HL-60 (cell line): ENCODE results near the gene SRMS.

Source experiments
- CTCF ChIP-seq: IDR thresholded peaks from one replicate; pipeline ENCODE4 v1.5.1; 2011; ENCODE audit warnings: low read length, control low read depth, inconsistent platforms; ENCODE audit not compliant: insufficient read depth
- GABPA ChIP-seq: IDR thresholded peaks from 2 replicates; pipeline ENCODE4 v1.6.1; 2012; ENCODE audit warnings: low read depth
- POLR2AphosphoS5 ChIP-seq: IDR thresholded peaks from 2 replicates; pipeline ENCODE4 v1.6.1; 2012; ENCODE audit warnings: low read depth
- REST ChIP-seq: IDR thresholded peaks from 2 replicates; pipeline ENCODE4 v1.6.1; 2012; ENCODE audit warnings: low read depth; ENCODE audit not compliant: insufficient replicate concordance
- SPI1 ChIP-seq: IDR thresholded peaks from 2 replicates; pipeline ENCODE4 v1.6.1; 2012; ENCODE audit warnings: low read depth, mild to moderate bottlenecking, borderline replicate concordance

- no peak for TF ChIP-seq CTCF
- TF ChIP-seq REST, result no peak
- TF ChIP-seq POLR2AphosphoS5, result no peak
- no peak for TF ChIP-seq SPI1
- TF ChIP-seq GABPA, result no peak
These were observed 20.8 kb upstream of the SRMS start for GRCh38 chr20:63568170-63568981.
